ENCODE data around the gene NRXN3. TPM values are rescaled to one million over a fixed set of nuclear protein-coding genes. Genes with fewer than 3 reads are reported as not detected.

Gene NRXN3
- polyA plus RNA-seq, 3 donors, result 0.22 to 0.46 (median 0.27) TPM

- H3K27ac ChIP-seq (ENCODE audit: low read depth, low read length), result no peak overlapping the region
- 53 to 79% (median 54%) methylated on average over 7 of the region's 7 CpGs for WGBS, 3 donors
These were observed 1148.2 kb downstream of the NRXN3 start for GRCh38 chr14:79318371-79318770.

- WGBS, 3 donors, result 22 to 52% (median 29%) methylated on average over 1 of the region's 1 CpG
- no peak overlapping the region for H3K27ac ChIP-seq (ENCODE audit: low read depth, low read length)
These were observed 1150.4 kb downstream of the NRXN3 start for GRCh38 chr14:79320561-79320960.

- H3K27ac ChIP-seq (ENCODE audit: low read depth, low read length), result no peak overlapping the region
These were observed 1150.9 kb downstream of the NRXN3 start for GRCh38 chr14:79321070-79321469.

- H3K27ac ChIP-seq (ENCODE audit: low read depth, low read length), result no peak overlapping the region
- WGBS, 3 donors, result 19 to 52% (median 44%) methylated on average over 2 of the region's 2 CpGs
These were observed 1154.9 kb downstream of the NRXN3 start for GRCh38 chr14:79325071-79325470.

GRCh38 chr14:79325557-79325956 is 1155.4 kb downstream of the NRXN3 start:
- 83 to 94% (median 85%) methylated on average over 3 of the region's 3 CpGs for WGBS, 3 donors
- no peak overlapping the region for H3K27ac ChIP-seq (ENCODE audit: low read depth, low read length)

- no peak overlapping the region for H3K27ac ChIP-seq (ENCODE audit: low read depth, low read length)
- 84 to 91% (median 84%) methylated on average over 3 of the region's 3 CpGs for WGBS, 3 donors
These were observed 1158.7 kb downstream of the NRXN3 start for GRCh38 chr14:79328863-79329262.

- WGBS, 3 donors, result 80 to 83% (median 82%) methylated on average over 4 of the region's 4 CpGs
- no peak overlapping the region for H3K27ac ChIP-seq (ENCODE audit: low read depth, low read length)
These were observed 1161.7 kb downstream of the NRXN3 start for GRCh38 chr14:79331830-79332229.

- 36 to 58% (median 36%) methylated on average over 7 of the region's 7 CpGs for WGBS, 3 donors
- H3K27ac ChIP-seq (ENCODE audit: low read depth, low read length), result no peak overlapping the region
These were observed 1162.5 kb downstream of the NRXN3 start for GRCh38 chr14:79332504-79333197.

GRCh38 chr14:79333198-79333546 is 1163.0 kb downstream of the NRXN3 start:
- H3K27ac ChIP-seq (ENCODE audit: low read depth, low read length), result no peak overlapping the region
- WGBS, 3 donors, result 26 to 55% (median 28%) methylated on average over 1 of the region's 1 CpG

- 75 to 95% (median 89%) methylated on average over 2 of the region's 2 CpGs for WGBS, 3 donors
- no peak overlapping the region for H3K27ac ChIP-seq (ENCODE audit: low read depth, low read length)
These were observed 1164.1 kb downstream of the NRXN3 start for GRCh38 chr14:79334272-79334671.

GRCh38 chr14:79337761-79338160 is 1167.6 kb downstream of the NRXN3 start:
- no peak overlapping the region for H3K27ac ChIP-seq (ENCODE audit: low read depth, low read length)
- 55 to 76% (median 66%) methylated on average over 3 of the region's 3 CpGs for WGBS, 3 donors

GRCh38 chr14:79342942-79343341 is 1172.8 kb downstream of the NRXN3 start:
- no peak overlapping the region for H3K27ac ChIP-seq (ENCODE audit: low read depth, low read length)
- WGBS, 3 donors, result 77 to 79% (median 78%) methylated on average over 5 of the region's 5 CpGs

- 78 to 87% (median 82%) methylated on average over 3 of the region's 3 CpGs for WGBS, 3 donors
- H3K27ac ChIP-seq (ENCODE audit: low read depth, low read length), result no peak overlapping the region
These were observed 1180.8 kb downstream of the NRXN3 start for GRCh38 chr14:79351011-79351410.

- WGBS, 3 donors, result 42 to 45% (median 43%) methylated on average over 3 of the region's 3 CpGs
- no peak overlapping the region for H3K27ac ChIP-seq (ENCODE audit: low read depth, low read length)
These were observed 1182.0 kb downstream of the NRXN3 start for GRCh38 chr14:79352076-79352630.

- no peak overlapping the region for H3K27ac ChIP-seq (ENCODE audit: low read depth, low read length)
- WGBS, 3 donors, result 81 to 95% (median 82%) methylated on average over 1 of the region's 1 CpG
These were observed 1184.2 kb downstream of the NRXN3 start for GRCh38 chr14:79354336-79354735.

- H3K27ac ChIP-seq (ENCODE audit: low read depth, low read length), result no peak overlapping the region
- WGBS, 3 donors, result 78 to 93% (median 91%) methylated on average over 2 of the region's 2 CpGs
These were observed 1185.9 kb downstream of the NRXN3 start for GRCh38 chr14:79356040-79356439.

GRCh38 chr14:79357307-79357706 is 1187.1 kb downstream of the NRXN3 start:
- WGBS, 3 donors, result 21 to 64% (median 60%) methylated on average over 2 of the region's 2 CpGs
- no peak overlapping the region for H3K27ac ChIP-seq (ENCODE audit: low read depth, low read length)

- 78 to 92% (median 88%) methylated on average over 3 of the region's 3 CpGs for WGBS, 3 donors
- H3K27ac ChIP-seq (ENCODE audit: low read depth, low read length), result no peak overlapping the region
These were observed 1193.1 kb downstream of the NRXN3 start for GRCh38 chr14:79363291-79363690.

GRCh38 chr14:79369359-79370332 is 1199.5 kb downstream of the NRXN3 start:
- 55 to 60% (median 59%) methylated on average over 10 of the region's 10 CpGs for WGBS, 3 donors
- no peak overlapping the region for H3K27ac ChIP-seq (ENCODE audit: low read depth, low read length)

Measured in adipose tissue (tissue), 3 donors.